ENCODE data around the gene MYO1F. TPM values are rescaled to one million over a fixed set of nuclear protein-coding genes. Genes with fewer than 3 reads are reported as not detected.

Gene MYO1F
- total and polyA plus RNA-seq, 12 donors, result 1.7 to 62.5 (median 19.4) TPM

DNA sequence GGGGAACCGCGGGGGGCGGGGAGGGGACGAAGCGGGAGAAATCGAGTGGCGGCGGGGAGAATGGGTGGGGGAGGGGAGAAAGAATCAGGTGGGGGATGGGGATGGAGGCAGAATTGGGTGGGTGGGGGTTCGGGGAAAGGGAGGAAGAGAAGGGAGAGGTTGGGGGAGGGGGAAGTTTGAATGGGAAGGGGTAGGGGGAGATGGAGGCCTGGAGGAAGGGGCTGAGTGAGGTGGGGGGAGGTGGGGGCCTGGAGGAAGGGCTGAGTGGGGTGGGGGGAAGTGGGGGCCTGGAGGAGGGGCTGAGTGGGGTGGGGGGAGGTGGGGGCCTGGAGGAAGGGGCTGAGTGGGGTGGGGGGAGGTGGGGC, 33.7 kb upstream of the MYO1F start:
- H3K36me3 ChIP-seq (replicated peaks in 1 of 2), result no peaks in the 10 kb centered on the region
- H3K4me3 ChIP-seq, result peak overlapping the region in 2 of 4 donors; percentile 54 to 81
- H3K27ac ChIP-seq, result peak overlapping the region in 3 of 5 donors; percentile 38 to 85 (median 77)
- WGBS, 4 donors, result 3 to 4% methylated on average over 9 of the region's 9 CpGs; no CpG with 5 or more reads in 2 of the 4 donors
- no peak for DNase-seq
- TF ChIP-seq POLR2A (IDR thresholded peaks at IDR 0.05) (no peak), CTCF (IDR thresholded peaks at IDR 0.05) (no peak)
- intact Hi-C loops (cut with DNase I), result no loop called here
- H3K9me3 ChIP-seq (replicated peaks in 1 of 3), result no peaks in the 10 kb centered on the region
- H3K27me3 ChIP-seq, result no peaks in the 10 kb centered on the region
- peaks cover 17 to 21% of the 10 kb centered on the region in 2 donors for H3K4me1 ChIP-seq (replicated peaks in 1 of 2)

GRCh38 chr19:8610041-8610935, 33.0 kb upstream of the MYO1F start, which contains the start of gene ADAMTS10:
TSS of gene ADAMTS10 (minus strand) at chr19:8610715. CDS start at chr19:8605710, 5,005 bp downstream.
- peaks cover 17 to 21% of the 10 kb centered on the region in 2 donors for H3K4me1 ChIP-seq (replicated peaks in 1 of 2)
- peak within 1 kb of the TSS; percentile 13 to 81 (median 55) for H3K4me3 ChIP-seq
- no peak for TF ChIP-seq CTCF (IDR thresholded peaks at IDR 0.05)
- TF ChIP-seq POLR2A (IDR thresholded peaks at IDR 0.05), result peak in 1 of 2 donors; percentile 36
- H3K27me3 ChIP-seq, result no peaks in the 10 kb centered on the region
- intact Hi-C loops (cut with DNase I), result no loop called here
- no peaks in the 10 kb centered on the region for H3K36me3 ChIP-seq (replicated peaks in 1 of 2)
- H3K27ac ChIP-seq, result peak within 1 kb of the TSS; percentile 44 to 85 (median 77)
- WGBS, 4 donors, result 0 to 3% (median 1%) methylated on average over 5 to 74 of the region's 74 CpGs
- DNase-seq, result peak; percentile 47 to 65 (median 60)
- no peaks in the 10 kb centered on the region for H3K9me3 ChIP-seq (replicated peaks in 1 of 3)

DNA sequence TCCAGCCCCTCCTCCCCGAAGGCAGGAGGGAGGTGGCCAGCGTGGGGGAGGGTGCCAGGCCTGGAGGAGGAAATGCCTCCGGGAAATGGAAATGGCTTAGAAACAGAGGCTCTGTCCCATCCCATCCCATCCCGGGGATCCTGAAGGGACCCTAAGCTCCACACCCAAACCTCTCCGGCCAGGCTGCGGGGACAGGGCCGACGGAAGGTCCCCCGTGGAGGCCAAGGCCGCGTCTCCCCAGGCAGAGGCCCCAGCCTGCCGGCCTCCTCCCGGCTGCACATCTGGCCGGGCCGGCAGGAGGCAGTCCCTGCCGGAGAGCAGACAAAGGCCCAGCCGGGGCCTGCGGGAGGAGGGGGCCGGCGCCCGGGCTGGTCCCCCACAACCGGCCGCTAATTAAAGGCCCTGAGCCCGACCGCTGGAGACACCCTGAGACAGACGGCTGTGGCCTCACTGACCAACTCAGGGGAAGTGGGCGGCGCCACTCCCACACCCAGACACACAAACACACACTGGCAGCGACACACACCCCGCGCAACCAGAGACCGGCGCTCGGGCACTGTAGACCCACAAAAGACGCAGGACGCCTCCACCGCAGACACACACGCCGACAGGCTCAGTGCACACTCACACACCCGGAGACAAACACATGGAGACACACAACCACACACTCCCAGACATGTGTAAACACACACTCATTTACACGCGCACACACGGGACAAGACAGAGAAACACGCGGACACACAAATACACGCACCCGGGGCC, 32.2 kb upstream of the MYO1F start:
- Histone ChIP-seq H3K36me3 (replicated peaks in 1 of 2) (peaks cover 0 to 5% of the 10 kb centered on the region in 2 donors), H3K27me3 (no peaks in the 10 kb centered on the region), H3K4me3 (peak overlapping the region; percentile 13 to 81 (median 55)), H3K27ac (peak overlapping the region; percentile 44 to 85 (median 77)), H3K4me1 (replicated peaks in 1 of 2) (peaks cover 17 to 21% of the 10 kb centered on the region in 2 donors), H3K9me3 (replicated peaks in 1 of 3) (no peaks in the 10 kb centered on the region)
- 3 to 18% (median 4%) methylated on average over 8 to 47 of the region's 47 CpGs for WGBS, 4 donors
- DNase-seq, result peak; percentile 64 to 78 (median 73)
- TF ChIP-seq CTCF (IDR thresholded peaks at IDR 0.05) (peak in 4 of 6 experiments; percentile 8 to 45 (median 32)), POLR2A (IDR thresholded peaks at IDR 0.05) (peak; percentile 31 to 72)
- intact Hi-C loops (cut with DNase I), result no loop called here

DNA sequence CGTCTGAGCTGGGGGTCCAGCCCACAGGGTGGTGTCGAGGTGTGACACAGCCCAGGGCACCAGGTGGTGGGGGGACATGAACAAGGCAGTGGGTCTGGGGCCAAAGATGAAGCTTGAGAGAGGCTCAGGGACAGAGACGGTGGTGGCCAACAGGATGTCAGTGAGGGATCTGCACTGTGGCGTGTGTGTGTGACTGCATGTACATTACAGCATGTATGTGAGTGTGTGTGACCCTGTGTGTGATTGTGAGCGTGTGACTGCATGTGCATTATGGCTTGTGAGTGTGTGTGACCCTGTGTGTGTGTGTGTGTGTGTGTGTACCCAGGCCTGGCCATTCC, 31.7 kb upstream of the MYO1F start:
- DNase-seq, result no peak
- 37 to 53% (median 47%) methylated on average over 5 of the region's 5 CpGs for WGBS, 4 donors

More for the DNA sequence above, 31.7 kb upstream of the MYO1F start:
- Histone ChIP-seq H3K4me1 (replicated peaks in 1 of 2) (peaks cover 17 to 21% of the 10 kb centered on the region in 2 donors), H3K36me3 (replicated peaks in 1 of 2) (peaks cover 0 to 5% of the 10 kb centered on the region in 2 donors), H3K27me3 (no peaks in the 10 kb centered on the region), H3K27ac (peak overlapping the region in 3 of 5 donors; percentile 77 to 85 (median 85)), H3K9me3 (replicated peaks in 1 of 3) (no peaks in the 10 kb centered on the region), H3K4me3 (peak overlapping the region in 2 of 4 donors; percentile 54 to 81)
- no peak for TF ChIP-seq CTCF (IDR thresholded peaks at IDR 0.05)
- no peak for TF ChIP-seq POLR2A (IDR thresholded peaks at IDR 0.05)
- intact Hi-C loops (cut with DNase I), result no loop called here
